Measurements from ENCODE around the gene ARL16. TPM values are rescaled to one million over a fixed set of nuclear protein-coding genes. Genes with fewer than 3 reads are reported as not detected.

Gene ARL16
- total and polyA plus RNA-seq, 2 of the 8 experiments (the other 6 are each of a cell fraction or from before 2014, with no cell fraction given), result 37.0 to 60.8 TPM

DNA sequence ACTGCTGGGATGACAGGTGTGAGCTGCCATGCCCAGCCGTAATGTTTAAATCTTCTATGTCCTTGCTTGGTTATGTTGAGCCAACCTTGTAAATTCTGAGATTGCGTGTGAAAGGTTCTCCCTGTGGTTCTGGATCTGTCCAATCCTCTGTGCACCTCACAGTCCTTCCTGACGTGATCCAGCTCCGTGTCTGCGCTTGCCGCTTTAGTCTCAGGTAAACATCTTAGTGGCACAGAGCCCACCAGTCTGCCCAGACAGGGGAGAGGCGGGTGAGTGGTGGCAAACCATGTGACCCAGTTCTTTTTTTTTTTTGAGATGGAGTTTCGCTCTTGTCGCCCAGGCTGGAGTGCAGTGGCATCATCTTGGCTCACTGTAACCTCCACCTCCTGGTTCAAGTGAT is 42.4 kb upstream of the ARL16 start:
- Histone ChIP-seq H4K5ac (ENCODE audit: insufficient read length, low read depth, low read length) (no peak overlapping the region), H2AK5ac (ENCODE audit: low read depth, low read length) (no peak overlapping the region), H3K79me2 (ENCODE audit: control insufficient read depth in 1 of 2, insufficient read depth in 2 of 2, low read length in 2 of 2) (no peaks in the 10 kb centered on the region), H3K4ac (replicated peaks; ENCODE audit: insufficient read length, low read depth, low read length) (no peak overlapping the region), H3K79me1 (ENCODE audit: low read depth, low read length) (no peaks in the 10 kb centered on the region), H4K8ac (ENCODE audit: extremely low read depth, insufficient read depth, low read length) (no peak overlapping the region), H3K9ac (replicated peaks in 1 of 4; ENCODE audit: extremely low read depth in 1 of 4, low read depth in 3 of 4, low read length in 3 of 4) (no peak overlapping the region), H3K23me2 (ENCODE audit: low read depth, low read length) (no peaks in the 10 kb centered on the region), H3K27me3 (replicated peaks in 1 of 4; ENCODE audit: control insufficient read depth in 3 of 4, extremely low read depth in 1 of 4, insufficient read depth in 3 of 4, low read length in 3 of 4) (no peaks in the 10 kb centered on the region), H3K18ac (ENCODE audit: extremely low read depth, low read length) (no peak overlapping the region), H3K36me3 (ENCODE audit: control insufficient read depth in 2 of 4, insufficient read depth in 4 of 4, low read length in 3 of 4) (no peaks in the 10 kb centered on the region), H2BK12ac (ENCODE audit: low read depth, low read length) (no peak overlapping the region), H3K56ac (replicated peaks; ENCODE audit: insufficient read length, low read depth, low read length) (no peak overlapping the region), H2BK120ac (replicated peaks; ENCODE audit: low read depth, low read length) (no peak overlapping the region), H3K14ac (ENCODE audit: insufficient read length) (no peak overlapping the region), H2BK5ac (ENCODE audit: low read depth, low read length) (no peak overlapping the region), H3K4me2 (ENCODE audit: insufficient read depth in 1 of 2, low read depth in 2 of 2, low read length in 2 of 2) (no peak overlapping the region), H3K4me3 (ENCODE audit: extremely low read depth in 1 of 4, insufficient read depth in 2 of 4, low read depth in 3 of 4, low read length in 4 of 4) (no peak overlapping the region), H2AFZ (ENCODE audit: low read length) (no peak overlapping the region), H2BK15ac (ENCODE audit: low read length) (no peak overlapping the region), H3K4me1 (replicated peaks in 1 of 4; ENCODE audit: control insufficient read depth in 3 of 4, insufficient read depth in 4 of 4, low read length in 3 of 4) (peaks cover 0 to 4% (median 3%) of the 10 kb centered on the region in 4 experiments; a peak in 5 of 7 replicates), H3K9me3 (ENCODE audit: insufficient read depth in 2 of 2, low read depth in 1 of 2, low read length in 1 of 2) (no peaks in the 10 kb centered on the region), H3K23ac (ENCODE audit: insufficient read length) (no peak overlapping the region), H4K91ac (replicated peaks; ENCODE audit: insufficient read length, low read length) (no peak overlapping the region), H4K20me1 (replicated peaks in 1 of 2; ENCODE audit: control insufficient read depth in 1 of 2, insufficient read depth in 2 of 2, low read length in 2 of 2) (no peaks in the 10 kb centered on the region), H2BK20ac (ENCODE audit: low read length) (no peak overlapping the region), H3K27ac (ENCODE audit: low read depth, low read length) (no peak overlapping the region)
- 77% methylated on average over 9 of the region's 9 CpGs; no CpG with 5 or more reads in 1 of the 2 experiments for WGBS, 2 experiments (ENCODE audit: extremely low coverage in 1 of 2, insufficient coverage in 1 of 2, insufficient read length in 1 of 2, insufficient replicate concordance in 2 of 2, low coverage in 1 of 2, low lambda C conversion rate in 2 of 2, missing lambda C conversion rate in 1 of 2)
- ChIA-PET CTCF (ENCODE audit: partially characterized antibody) (interaction anchor here (0.6 to 3.2 kb wide), 9 partner anchors 10 to 129 kb away, joined by 3 to 13 read pairs (median 3); no protein-coding TSS in a partner anchor), POLR2A (ENCODE audit: partially characterized antibody) (interaction anchor here (25.9 kb wide), 1 partner anchor 17 kb away, joined by 348 read pairs; the partner anchor contains the start of genes MRPL12 and SLC25A10)
- FAIRE-seq (no peak), DNase-seq (ENCODE audit: low read depth in 1 of 2, low spot score in 2 of 2) (no peak)
- TF ChIP-seq EZH2 (IDR thresholded peaks at IDR 0.05; ENCODE audit: low read depth, low read length, severe bottlenecking), result no peak
- no peak for TF ChIP-seq SIX5 (IDR thresholded peaks at IDR 0.05; ENCODE audit: low read depth, low read length)
- no peak for TF ChIP-seq HDAC2 (IDR thresholded peaks at IDR 0.05; ENCODE audit: borderline replicate concordance in 1 of 2, low read depth in 2 of 2, low read length in 2 of 2)
- TF ChIP-seq RNF2 (IDR thresholded peaks at IDR 0.05; ENCODE audit: borderline replicate concordance, low read depth, low read length, missing control alignments, poor library complexity, severe bottlenecking), result no peak
- TF ChIP-seq CHD1 (IDR thresholded peaks at IDR 0.05; ENCODE audit: low read depth, low read length), result no peak
- no peak for TF ChIP-seq SUZ12 (IDR thresholded peaks at IDR 0.05; ENCODE audit: low read length)
- TF ChIP-seq, protein P1, sequence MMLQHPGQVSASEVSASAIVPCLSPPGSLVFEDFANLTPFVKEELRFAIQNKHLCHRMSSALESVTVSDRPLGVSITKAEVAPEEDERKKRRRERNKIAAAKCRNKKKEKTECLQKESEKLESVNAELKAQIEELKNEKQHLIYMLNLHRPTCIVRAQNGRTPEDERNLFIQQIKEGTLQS (IDR thresholded peaks at IDR 0.05; ENCODE audit: insufficient read depth, low read depth, low read length), result no peak
- no peak for TF ChIP-seq SP1 (IDR thresholded peaks at IDR 0.05; ENCODE audit: low read depth, low read length)
- TF ChIP-seq RBBP5 (IDR thresholded peaks at IDR 0.05; ENCODE audit: borderline replicate concordance, low read depth, low read length), result no peak
- no peak for TF ChIP-seq KDM5A (IDR thresholded peaks at IDR 0.05; ENCODE audit: low read length)
- TF ChIP-seq SP2 (IDR thresholded peaks at IDR 0.05; ENCODE audit: low read length), result no peak
- no peak for TF ChIP-seq RAD21 (IDR thresholded peaks at IDR 0.05 in 1 of 2, conservative IDR thresholded peaks at IDR 0.05 in 1 of 2; ENCODE audit: low read depth in 2 of 2, low read length in 2 of 2)
- no peak for TF ChIP-seq RXRA (IDR thresholded peaks at IDR 0.05; ENCODE audit: insufficient read depth, low read depth, low read length)
